ENCODE measurements around the gene RAB44. TPM values are rescaled to one million over a fixed set of nuclear protein-coding genes. Genes with fewer than 3 reads are reported as not detected.
A peak's percentile ranks its signal among the peaks of the same experiment; 100 is the strongest.

RAB44 gene
- polyA plus RNA-seq, 1 of the 3 experiments (the other 2 are of a cell fraction): 0.12 TPM

DNA sequence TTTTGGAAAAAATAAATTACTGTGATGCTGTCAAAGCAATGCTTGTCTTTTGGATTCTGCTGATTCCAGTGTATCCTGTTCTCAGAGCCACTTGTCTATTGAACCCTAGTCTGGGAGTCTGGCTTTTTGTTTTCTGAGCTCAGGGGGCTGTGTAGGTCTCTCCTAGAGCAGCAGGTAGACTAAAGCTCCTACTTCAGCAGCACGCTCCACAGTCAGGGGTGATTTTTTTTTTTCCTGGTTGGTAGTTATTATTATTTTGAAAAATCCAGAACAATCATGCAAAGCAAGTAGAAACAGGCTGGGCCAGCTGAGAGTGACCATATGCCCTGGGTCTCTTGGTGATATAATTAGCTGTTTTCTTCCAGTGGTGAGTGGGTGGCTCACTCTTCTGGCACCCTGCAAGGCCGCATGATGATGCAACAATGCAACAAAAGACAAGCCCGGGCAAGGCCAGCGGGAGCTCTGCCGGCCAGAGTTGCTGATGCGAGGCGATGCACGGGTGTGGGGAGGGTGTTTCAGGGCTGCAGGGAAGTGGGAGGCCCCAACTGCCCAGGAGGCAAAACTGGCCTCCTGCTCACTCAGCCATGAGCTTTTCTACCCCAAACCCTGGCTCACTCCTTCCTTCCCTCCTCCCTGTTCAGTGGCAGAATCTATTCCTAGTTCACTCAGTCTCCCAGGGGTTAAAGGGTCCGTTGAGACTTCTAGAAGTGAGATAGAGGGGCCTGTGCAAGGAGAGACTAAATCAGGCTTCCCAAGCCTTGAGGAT is 30.6 kb upstream of the RAB44 start:
- POLR2A ChIA-PET: interaction anchor here (1.2 to 2.1 kb wide), 3 partner anchors 9 to 12 kb away, joined by 5 to 24 read pairs (median 9); partner anchors contain the start of gene CDKN1A
- H3K9ac ChIP-seq: peak overlapping the region; percentile 60
- CTCF ChIA-PET: interaction anchor here (0.9 to 1.7 kb wide), 6 partner anchors 9 to 48 kb away, joined by 3 to 7 read pairs (median 4); no protein-coding TSS in a partner anchor
- TF ChIP-seq MXI1 (IDR thresholded peaks at IDR 0.05; ENCODE audit: low read depth, low read length) (peak; percentile 50; the same call in 1 of the 2 replicates), YY1 (IDR thresholded peaks at IDR 0.05; ENCODE audit: low read depth) (peak; percentile 26; the same call in 1 of the 2 replicates), FOXJ3 (CRISPR knock-in tag; IDR thresholded peaks at IDR 0.05) (no peak), POLR2AphosphoS5 (IDR thresholded peaks at IDR 0.05; ENCODE audit: low read depth, low read length) (peak; percentile 53; the same call in 1 of the 2 replicates), SMC3 (IDR thresholded peaks at IDR 0.05; ENCODE audit: low read depth, low read length) (0 out of 2 replicates have a peak, but pooled peaks have one; percentile 2), FOSL2 (IDR thresholded peaks at IDR 0.05; ENCODE audit: borderline replicate concordance, low read depth) (peak; percentile 50), GATA2 (CRISPR knock-in tag; IDR thresholded peaks at IDR 0.05) (0 out of 2 replicates have a peak, but pooled peaks have one; percentile 12), RXRA (IDR thresholded peaks at IDR 0.05; ENCODE audit: borderline replicate concordance, low read depth) (peak; percentile 28; the same call in 1 of the 2 replicates), NFIC (IDR thresholded peaks at IDR 0.05; ENCODE audit: borderline replicate concordance) (peak; percentile 60), MAX (IDR thresholded peaks at IDR 0.05; ENCODE audit: low read depth) (peak; percentile 91), GABPA (IDR thresholded peaks at IDR 0.05; ENCODE audit: low read depth) (no peak), RCOR1 (IDR thresholded peaks at IDR 0.05; ENCODE audit: low read length) (peak; percentile 35; the same call in 1 of the 2 replicates), MEF2A (IDR thresholded peaks at IDR 0.05; ENCODE audit: borderline replicate concordance, low read depth) (peak; percentile 50; the same call in 1 of the 2 replicates), SIN3A (IDR thresholded peaks at IDR 0.05; ENCODE audit: borderline replicate concordance, low read depth, low read length) (no peak), TCF12 (IDR thresholded peaks at IDR 0.05) (peak; percentile 77), EP300 (IDR thresholded peaks at IDR 0.05; ENCODE audit: borderline replicate concordance in 1 of 2, low read depth in 1 of 2, low read length in 1 of 2) (peak in 1 of 2 experiments; percentile 52; a peak in 1 of 4 replicates), USF1 (IDR thresholded peaks at IDR 0.05; ENCODE audit: borderline replicate concordance, low read depth) (no peak), TEAD4 (IDR thresholded peaks at IDR 0.05; ENCODE audit: borderline replicate concordance, insufficient read depth) (0 out of 2 replicates have a peak, but pooled peaks have one; percentile 15), CTCF (IDR thresholded peaks at IDR 0.05) (no peak)
- TF ChIP-seq, protein P1, sequence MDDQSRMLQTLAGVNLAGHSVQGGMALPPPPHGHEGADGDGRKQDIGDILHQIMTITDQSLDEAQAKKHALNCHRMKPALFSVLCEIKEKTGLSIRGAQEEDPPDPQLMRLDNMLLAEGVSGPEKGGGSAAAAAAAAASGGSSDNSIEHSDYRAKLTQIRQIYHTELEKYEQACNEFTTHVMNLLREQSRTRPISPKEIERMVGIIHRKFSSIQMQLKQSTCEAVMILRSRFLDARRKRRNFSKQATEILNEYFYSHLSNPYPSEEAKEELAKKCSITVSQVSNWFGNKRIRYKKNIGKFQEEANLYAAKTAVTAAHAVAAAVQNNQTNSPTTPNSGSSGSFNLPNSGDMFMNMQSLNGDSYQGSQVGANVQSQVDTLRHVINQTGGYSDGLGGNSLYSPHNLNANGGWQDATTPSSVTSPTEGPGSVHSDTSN (IDR thresholded peaks at IDR 0.05): peak; percentile 14; the same call in 1 of the 2 replicates
- H3K27me3 ChIP-seq (ENCODE audit: insufficient read depth): no peaks in the 10 kb centered on the region
- peak; percentile 62 for DNase-seq
- no peak overlapping the region for H3K4me3 ChIP-seq (ENCODE audit: low read depth in 2 of 2, low read length in 1 of 2)
- no peaks in the 10 kb centered on the region for H3K79me2 ChIP-seq (ENCODE audit: insufficient read depth)
- H3K9me2 ChIP-seq: no peaks in the 10 kb centered on the region
- peak overlapping the region; percentile 89 to 95 for H3K27ac ChIP-seq (ENCODE audit: low read depth in 2 of 2, low read length in 1 of 2)
- H3K36me3 ChIP-seq (replicated peaks in 1 of 2; ENCODE audit: control insufficient read depth in 1 of 2, insufficient read depth in 2 of 2, low read length in 1 of 2): no peaks in the 10 kb centered on the region
- no peaks in the 10 kb centered on the region for H4K20me1 ChIP-seq (ENCODE audit: insufficient read depth)
- H3K4me2 ChIP-seq: peak overlapping the region; percentile 57
- H2AFZ ChIP-seq (ENCODE audit: low read depth): peak overlapping the region; percentile 87
- H3F3A ChIP-seq (replicated peaks; ENCODE audit: insufficient read depth): peaks cover 8% of the 10 kb centered on the region
- H3K4me1 ChIP-seq (ENCODE audit: control insufficient read depth in 1 of 2, insufficient read depth in 2 of 2, low read depth in 1 of 2, low read length in 1 of 2): peaks cover 19 to 24% of the 10 kb centered on the region in 2 experiments
- no peaks in the 10 kb centered on the region for H3K9me3 ChIP-seq
- WGBS (ENCODE audit: low lambda C conversion rate): 42% methylated on average over 9 of the region's 9 CpGs

Measured in SK-N-SH (cell line).